Ishikawa (cell line): Measurements from ENCODE around the gene RNLS.

Source experiments
- CEBPB ChIP-seq: IDR thresholded peaks from 2 replicates; pipeline ENCODE4 v1.6.1; 2012
- CREB1 ChIP-seq: IDR thresholded peaks from 2 replicates; pipeline ENCODE4 v1.6.1; 2012; ENCODE audit warnings: low read depth
- EGR1 ChIP-seq: IDR thresholded peaks from 2 replicates; pipeline ENCODE4 v1.6.1; 2012
- EP300 ChIP-seq: IDR thresholded peaks from 2 replicates; pipeline ENCODE4 v1.6.1; 2012; ENCODE audit warnings: borderline replicate concordance
- FOXM1 ChIP-seq: IDR thresholded peaks from 2 replicates; pipeline ENCODE4 v1.6.1; 2012; ENCODE audit warnings: low read depth, borderline replicate concordance
- NFIC ChIP-seq: IDR thresholded peaks from 2 replicates; pipeline ENCODE4 v1.6.1; 2012
- RAD21 ChIP-seq: IDR thresholded peaks from 2 replicates; pipeline ENCODE4 v1.6.1; 2012; ENCODE audit warnings: low read depth
- REST ChIP-seq: IDR thresholded peaks from 2 replicates; pipeline ENCODE4 v1.6.1; 2012; ENCODE audit warnings: low read depth, mild to moderate bottlenecking
- TAF1 ChIP-seq: IDR thresholded peaks from 2 replicates; pipeline ENCODE4 v1.6.1; 2012; ENCODE audit warnings: low read depth, mild to moderate bottlenecking
- TCF12 ChIP-seq: IDR thresholded peaks from 2 replicates; pipeline ENCODE4 v1.6.1; 2012; ENCODE audit warnings: low read depth
- TEAD4 ChIP-seq: IDR thresholded peaks from 2 replicates; pipeline ENCODE4 v1.6.1; 2012
- USF1 ChIP-seq: IDR thresholded peaks from 2 replicates; pipeline ENCODE4 v1.6.1; 2012
- YY1 ChIP-seq: IDR thresholded peaks from 2 replicates; pipeline ENCODE4 v1.6.1; 2012; ENCODE audit warnings: low read depth
- ZBTB7A ChIP-seq: IDR thresholded peaks from 2 replicates; pipeline ENCODE4 v1.6.1; 2012; ENCODE audit warnings: low read depth
- TF ChIP-seq, protein P1 (sequence below): IDR thresholded peaks from 2 replicates; pipeline ENCODE4 v1.6.1; 2012

Gene RNLS

GRCh38 chr10:88582806-88583583, at the start of gene RNLS:
Gene RNLS (minus strand): TSS chr10:88583318.
- TF ChIP-seq ZBTB7A, result no peak
- TF ChIP-seq USF1, result no peak
- no peak for TF ChIP-seq NFIC
- TF ChIP-seq FOXM1, result no peak
- no peak for TF ChIP-seq TAF1
- no peak for TF ChIP-seq RAD21
- TF ChIP-seq TCF12, result no peak
- no peak for TF ChIP-seq CREB1
- TF ChIP-seq EP300, result no peak
- no peak for TF ChIP-seq REST
- TF ChIP-seq, protein P1, sequence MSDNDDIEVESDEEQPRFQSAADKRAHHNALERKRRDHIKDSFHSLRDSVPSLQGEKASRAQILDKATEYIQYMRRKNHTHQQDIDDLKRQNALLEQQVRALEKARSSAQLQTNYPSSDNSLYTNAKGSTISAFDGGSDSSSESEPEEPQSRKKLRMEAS, result no peak
- no peak for TF ChIP-seq TEAD4
- no peak for TF ChIP-seq CEBPB

DNA sequence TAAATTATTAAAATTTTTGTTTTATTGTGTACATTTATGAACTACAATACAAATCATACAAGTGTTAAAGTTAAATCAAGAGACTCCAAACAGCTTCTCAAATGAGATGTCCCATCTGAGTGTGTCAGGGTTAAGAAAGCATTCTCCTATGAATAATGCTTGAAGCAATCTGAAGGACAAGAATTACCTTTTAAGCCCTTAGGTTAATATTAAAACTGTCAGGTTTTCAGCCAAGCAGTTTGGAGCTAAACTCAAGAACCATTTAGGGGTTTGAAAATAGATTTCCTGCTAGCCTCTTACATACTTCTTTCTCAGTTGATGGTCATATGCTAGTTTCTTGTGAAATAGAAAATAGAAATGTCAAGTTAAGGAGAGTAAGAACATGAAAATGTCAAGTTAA, 41.7 kb upstream of the RNLS start:
- no peak for TF ChIP-seq CREB1
- no peak for TF ChIP-seq TCF12
- no peak for TF ChIP-seq RAD21
- TF ChIP-seq TAF1, result no peak
- no peak for TF ChIP-seq FOXM1
- no peak for TF ChIP-seq REST
- no peak for TF ChIP-seq EP300
- TF ChIP-seq CEBPB, result no peak
- TF ChIP-seq YY1, result no peak
- TF ChIP-seq USF1, result no peak
- TF ChIP-seq TEAD4, result no peak
- TF ChIP-seq EGR1, result no peak
- no peak for TF ChIP-seq NFIC
- TF ChIP-seq, protein P1, result no peak

- TF ChIP-seq EP300, result no peak
- TF ChIP-seq TAF1, result no peak
- TF ChIP-seq, protein P1, result no peak
- no peak for TF ChIP-seq USF1
- TF ChIP-seq TEAD4, result no peak
- no peak for TF ChIP-seq YY1
- TF ChIP-seq REST, result no peak
- TF ChIP-seq FOXM1, result no peak
- TF ChIP-seq CEBPB, result no peak
- no peak for TF ChIP-seq EGR1
- TF ChIP-seq CREB1, result no peak
- no peak for TF ChIP-seq RAD21
- no peak for TF ChIP-seq TCF12
- TF ChIP-seq ZBTB7A, result no peak
- TF ChIP-seq NFIC, result no peak
These were observed 40.7 kb upstream of the RNLS start for GRCh38 chr10:88623835-88624234.

DNA sequence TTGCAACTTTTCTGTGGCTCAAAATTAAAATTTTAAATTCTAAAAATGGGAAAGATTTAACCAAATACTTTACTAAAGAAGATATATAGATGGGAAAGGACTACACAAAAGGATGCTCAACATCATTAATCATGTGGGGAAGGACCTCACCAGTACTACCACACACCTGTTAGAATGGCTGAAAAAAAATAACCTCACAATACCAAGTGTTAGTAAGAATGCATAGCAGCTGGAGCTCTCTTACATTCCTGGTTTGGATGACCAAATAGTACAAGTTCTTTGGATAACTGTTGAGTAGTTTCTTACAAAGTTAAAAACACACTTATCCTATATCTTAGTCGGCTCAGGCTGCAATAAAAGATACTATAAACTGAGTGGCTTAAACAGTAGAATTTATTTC, 37.3 kb upstream of the RNLS start:
- TF ChIP-seq NFIC (no peak), TCF12 (no peak), ZBTB7A (no peak), EP300 (no peak), REST (no peak), YY1 (no peak), CREB1 (no peak), RAD21 (no peak), EGR1 (no peak), CEBPB (no peak), USF1 (no peak), TEAD4 (no peak), TAF1 (no peak), FOXM1 (no peak)
- TF ChIP-seq, protein P1, result no peak
